Mesothelial cell of epicardium (in vitro differentiated cells): ENCODE results near the gene DVL1. TPM values are rescaled to one million over a fixed set of nuclear protein-coding genes. Genes with fewer than 3 reads are reported as not detected.

Experiments
- DNase-seq, 2 experiments: peaks; one replicate each; pipeline ENCODE4 v3.0.0; 2021; ENCODE audit warnings: low spot score in 2 of 2; ENCODE audit not compliant: unreplicated experiment in 2 of 2
- H3K27ac Mint-ChIP-seq: 2 replicates; pipeline ENCODE4 v1.8.0; 2021; ENCODE audit warnings: mixed read lengths
- H3K27me3 Mint-ChIP-seq: 2 replicates; pipeline ENCODE4 v1.8.0; 2021; ENCODE audit warnings: low read depth, mixed read lengths
- H3K36me3 Mint-ChIP-seq: 2 replicates; pipeline ENCODE4 v1.8.0; 2021; ENCODE audit warnings: mixed read lengths
- H3K4me1 Mint-ChIP-seq: 2 replicates; pipeline ENCODE4 v1.8.0; 2021; ENCODE audit warnings: mixed read lengths
- H3K4me3 Mint-ChIP-seq: 2 replicates; pipeline ENCODE4 v1.8.0; 2021; ENCODE audit warnings: mild to moderate bottlenecking, moderate library complexity, mixed read lengths
- H3K9me3 Mint-ChIP-seq: 2 replicates; pipeline ENCODE4 v1.8.0; 2021; ENCODE audit warnings: mixed read lengths
- total RNA-seq: library from RNA; stranded (reverse); gene quantifications from 3 replicates; pipeline ENCODE4 v1.2.1, GENCODE V29; 2021
- TF ChIP-seq, protein P1 (sequence below): fragments of 200-600 bp; sonication (generic); IDR thresholded peaks from one replicate; pipeline ENCODE4 v1.5.0; 2021; ENCODE audit warnings: antibody characterized with exemption; ENCODE audit not compliant: unreplicated experiment

The DVL1 gene
- total RNA-seq, 1 donor from 2014 or later = 54.5 TPM

DNA sequence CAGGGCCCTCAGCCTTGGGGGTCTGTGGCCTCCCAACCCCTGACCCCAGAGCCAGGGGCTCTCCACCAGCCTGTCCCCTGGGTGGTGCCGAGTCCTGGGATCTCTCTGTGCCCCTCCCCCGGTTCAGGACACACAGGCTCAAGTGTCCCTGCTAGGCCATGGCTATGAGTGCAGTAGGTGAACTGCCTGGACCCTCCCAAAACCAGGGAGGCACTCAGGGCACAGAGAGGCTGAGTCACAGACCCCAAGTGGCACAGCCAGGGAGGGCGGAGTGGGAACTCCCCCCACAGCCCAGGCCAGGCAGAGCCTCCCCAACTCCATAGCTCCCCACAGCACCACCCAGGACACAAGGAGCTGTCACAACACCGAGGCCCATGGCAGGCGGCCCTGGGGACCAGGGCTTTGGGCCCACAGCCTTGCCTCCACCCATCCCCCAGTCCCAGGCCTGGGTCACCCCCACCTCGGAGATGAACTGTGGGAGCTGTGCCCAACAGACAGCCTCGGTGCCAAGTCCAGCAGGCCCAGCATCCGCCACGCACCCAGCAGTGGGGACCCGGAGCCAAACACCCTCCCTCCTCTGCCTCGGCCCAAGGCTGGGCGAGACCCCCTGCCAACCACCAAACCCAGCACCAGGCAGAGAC lies 3.2 kb downstream of the DVL1 start:
- TF ChIP-seq, protein P1, sequence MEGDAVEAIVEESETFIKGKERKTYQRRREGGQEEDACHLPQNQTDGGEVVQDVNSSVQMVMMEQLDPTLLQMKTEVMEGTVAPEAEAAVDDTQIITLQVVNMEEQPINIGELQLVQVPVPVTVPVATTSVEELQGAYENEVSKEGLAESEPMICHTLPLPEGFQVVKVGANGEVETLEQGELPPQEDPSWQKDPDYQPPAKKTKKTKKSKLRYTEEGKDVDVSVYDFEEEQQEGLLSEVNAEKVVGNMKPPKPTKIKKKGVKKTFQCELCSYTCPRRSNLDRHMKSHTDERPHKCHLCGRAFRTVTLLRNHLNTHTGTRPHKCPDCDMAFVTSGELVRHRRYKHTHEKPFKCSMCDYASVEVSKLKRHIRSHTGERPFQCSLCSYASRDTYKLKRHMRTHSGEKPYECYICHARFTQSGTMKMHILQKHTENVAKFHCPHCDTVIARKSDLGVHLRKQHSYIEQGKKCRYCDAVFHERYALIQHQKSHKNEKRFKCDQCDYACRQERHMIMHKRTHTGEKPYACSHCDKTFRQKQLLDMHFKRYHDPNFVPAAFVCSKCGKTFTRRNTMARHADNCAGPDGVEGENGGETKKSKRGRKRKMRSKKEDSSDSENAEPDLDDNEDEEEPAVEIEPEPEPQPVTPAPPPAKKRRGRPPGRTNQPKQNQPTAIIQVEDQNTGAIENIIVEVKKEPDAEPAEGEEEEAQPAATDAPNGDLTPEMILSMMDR = no peak
- peaks cover 4% of the 10 kb centered on the region for H3K36me3 Mint-ChIP-seq
- no peaks in the 10 kb centered on the region for H3K9me3 Mint-ChIP-seq
- H3K27ac Mint-ChIP-seq = no peak overlapping the region
- H3K4me1 Mint-ChIP-seq = peaks cover 12% of the 10 kb centered on the region
- no peaks in the 10 kb centered on the region for H3K27me3 Mint-ChIP-seq
- no peak overlapping the region for H3K4me3 Mint-ChIP-seq
- no peak for DNase-seq

DNA sequence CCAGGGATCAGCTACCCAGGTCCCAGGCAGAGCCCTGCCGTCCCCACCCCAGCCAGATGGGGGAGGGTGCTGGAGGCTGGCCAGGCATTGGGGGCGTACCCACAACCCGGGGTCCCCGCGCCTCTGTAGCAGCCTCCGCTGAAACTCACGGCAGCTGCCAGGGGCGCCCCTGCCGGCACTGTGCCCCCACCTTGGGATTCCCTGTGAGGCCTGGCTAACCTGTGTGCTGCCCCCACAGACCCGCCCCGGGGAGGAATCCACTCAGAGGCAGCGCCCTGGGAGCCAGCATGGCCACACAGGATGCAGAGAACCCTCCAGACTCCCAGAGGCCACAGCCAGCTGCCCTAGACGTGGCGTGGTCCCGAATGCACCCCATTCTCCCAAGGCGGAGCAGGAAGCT lies 3.8 kb downstream of the DVL1 start:
- Mint-ChIP-seq H3K27me3 (no peaks in the 10 kb centered on the region), H3K4me3 (no peak overlapping the region), H3K36me3 (peaks cover 10% of the 10 kb centered on the region), H3K4me1 (peaks cover 12% of the 10 kb centered on the region), H3K9me3 (no peaks in the 10 kb centered on the region), H3K27ac (no peak overlapping the region)
- TF ChIP-seq, protein P1 = no peak
- no peak for DNase-seq

DNA sequence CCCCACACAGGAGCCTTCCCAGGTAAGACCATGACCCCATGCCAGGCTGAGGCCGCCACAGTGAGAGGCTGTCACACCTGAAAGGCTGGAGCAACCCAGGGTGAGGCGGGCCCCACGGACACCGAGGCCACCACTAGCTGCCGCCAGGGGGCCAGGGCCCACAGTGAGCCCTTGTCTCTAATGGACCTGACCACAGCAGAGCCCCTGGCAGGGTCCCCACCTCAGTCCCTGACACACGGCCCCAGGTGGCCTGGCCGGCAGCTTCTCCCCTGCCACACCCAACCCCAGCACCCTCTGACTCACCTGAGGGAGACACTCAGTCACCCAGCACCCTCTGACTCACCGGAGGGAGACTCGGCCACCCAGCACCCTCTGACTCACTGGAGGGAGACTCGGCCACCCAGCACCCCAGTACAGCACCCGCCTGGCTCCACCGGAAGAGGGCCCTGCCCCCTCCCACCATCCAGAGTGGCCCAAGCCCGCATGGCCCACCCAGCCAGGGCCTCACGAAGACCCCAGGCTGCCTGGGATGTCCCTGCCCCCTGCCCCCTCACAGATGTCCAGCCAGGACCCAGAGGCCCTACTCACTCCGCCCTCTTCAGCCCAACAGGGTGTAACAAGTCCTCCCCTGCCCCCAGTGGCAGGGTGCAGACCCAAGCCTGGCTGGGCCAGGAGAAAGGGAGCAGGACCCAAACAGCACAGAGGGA lies 4.4 kb downstream of the DVL1 start:
- Mint-ChIP-seq H3K36me3 (peaks cover 12% of the 10 kb centered on the region), H3K9me3 (no peaks in the 10 kb centered on the region), H3K27ac (no peak overlapping the region), H3K27me3 (no peaks in the 10 kb centered on the region), H3K4me3 (no peak overlapping the region), H3K4me1 (peaks cover 12% of the 10 kb centered on the region)
- TF ChIP-seq, protein P1 = peak; percentile 71
- no peak for DNase-seq

DNA sequence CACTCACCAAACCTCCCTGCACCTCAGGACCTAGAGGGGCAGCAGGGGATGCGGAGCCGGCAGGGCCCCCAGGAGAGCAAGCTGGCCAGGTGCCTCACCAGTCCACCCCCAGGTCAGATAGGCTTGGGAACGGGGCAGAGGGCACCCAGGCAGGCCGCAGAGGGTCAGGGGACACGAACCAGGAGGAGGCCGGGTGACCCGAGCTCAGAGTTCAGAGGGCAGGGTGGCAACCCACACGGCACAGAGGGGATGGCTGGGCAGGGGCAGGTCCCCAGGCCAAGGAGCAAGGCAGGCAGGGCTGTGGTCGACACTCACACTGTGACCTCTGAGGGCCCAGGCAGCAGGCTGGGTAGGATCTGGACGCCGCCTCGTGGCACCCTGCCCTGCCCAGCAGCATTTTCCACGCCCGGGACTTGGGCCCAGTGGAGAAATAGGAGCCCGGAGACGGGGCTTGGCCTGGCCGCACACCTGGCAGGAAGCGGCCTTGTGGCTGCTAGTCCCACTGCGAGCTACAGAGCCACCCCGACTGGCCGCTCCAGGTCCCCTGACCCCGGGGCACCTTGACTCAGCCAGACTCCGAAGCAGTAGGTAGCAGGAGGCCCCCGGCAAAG lies 5.3 kb downstream of the DVL1 start:
- H3K27ac Mint-ChIP-seq = no peak overlapping the region
- no peak for DNase-seq
- TF ChIP-seq, protein P1 = no peak

DNA sequence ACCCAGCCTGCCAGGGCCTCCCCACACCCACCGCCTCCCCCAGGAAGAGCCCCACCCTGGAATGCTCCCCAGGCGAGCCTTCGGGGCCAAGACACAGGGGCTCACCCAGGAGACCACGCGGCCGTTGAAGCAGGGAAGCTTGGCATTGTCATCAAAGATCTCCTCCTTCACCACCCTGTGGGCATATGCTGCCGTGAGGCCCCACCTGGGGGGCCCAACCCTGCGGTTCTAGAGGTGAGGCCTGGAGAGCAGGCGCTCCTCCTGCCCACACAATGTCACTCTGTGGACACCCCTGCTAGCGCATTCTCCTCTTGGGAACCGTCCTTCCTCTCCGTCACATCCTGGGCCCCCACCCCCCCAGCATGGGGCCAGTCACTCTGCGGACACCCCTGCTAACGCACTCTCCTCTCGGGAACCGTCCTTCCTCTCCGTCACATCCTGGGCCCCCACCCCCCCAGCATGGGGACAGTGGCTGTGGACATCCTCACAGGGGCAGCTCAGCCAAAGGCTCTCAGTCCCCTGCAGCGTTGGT lies 6.6 kb downstream of the DVL1 start:
- Mint-ChIP-seq H3K36me3 (peaks cover 18% of the 10 kb centered on the region), H3K4me3 (no peak overlapping the region), H3K27ac (no peak overlapping the region), H3K27me3 (no peaks in the 10 kb centered on the region), H3K4me1 (peaks cover 9% of the 10 kb centered on the region), H3K9me3 (no peaks in the 10 kb centered on the region)
- DNase-seq = no peak
- TF ChIP-seq, protein P1 = no peak

More for the DNA sequence above, 5.3 kb downstream of the DVL1 start:
- Mint-ChIP-seq H3K27me3 (no peaks in the 10 kb centered on the region), H3K36me3 (peaks cover 14% of the 10 kb centered on the region), H3K4me3 (no peak overlapping the region), H3K4me1 (peaks cover 12% of the 10 kb centered on the region), H3K9me3 (no peaks in the 10 kb centered on the region)
